SU-DHL-6 (cell line): ENCODE data around the gene NEB.

Experiments used
- H2AFZ ChIP-seq: fragments of 200-600 bp; sonication (generic); 2 replicates; pipeline ENCODE4 v1.6.1; 2014; ENCODE audit warnings: low read depth, mild to moderate bottlenecking, moderate library complexity, mixed read lengths, antibody characterized with exemption, low read length; ENCODE audit not compliant: severe bottlenecking
- H3F3A ChIP-seq: fragments of 200-600 bp; shearing (Covaris generic); 2 replicates; pipeline ENCODE4 v1.6.0; 2016; ENCODE audit warnings: antibody characterized with exemption, mild to moderate bottlenecking; ENCODE audit not compliant: insufficient read depth
- H3K27ac ChIP-seq: fragments of 200-600 bp; sonication (generic); 2 replicates; pipeline ENCODE4 v1.5.1; 2016; ENCODE audit warnings: low read depth, mild to moderate bottlenecking, low read length, moderate library complexity, mixed read lengths
- H3K27me3 ChIP-seq: fragments of 200-600 bp; sonication (generic), shearing (Covaris generic); 2 replicates; pipeline ENCODE4 v1.6.0; 2014; ENCODE audit warnings: mild to moderate bottlenecking, low read length
- H3K36me3 ChIP-seq: fragments of 200-600 bp; sonication (generic); 2 replicates; pipeline ENCODE4 v1.6.1; 2014; ENCODE audit warnings: mild to moderate bottlenecking, low read length, mixed read lengths
- H3K4me2 ChIP-seq: fragments of 300-600, 200-600 bp; shearing (Covaris generic), sonication (generic); 2 replicates; pipeline ENCODE4 v1.6.0; 2014; ENCODE audit warnings: low read length, low read depth, mild to moderate bottlenecking; ENCODE audit not compliant: poor library complexity, severe bottlenecking
- H3K4me3 ChIP-seq: fragments of 200-600 bp; sonication (generic); 2 replicates; pipeline ENCODE4 v1.5.1; 2014; ENCODE audit warnings: antibody characterized with exemption, low read length, mild to moderate bottlenecking, mixed read lengths; ENCODE audit not compliant: insufficient read depth, poor library complexity, severe bottlenecking
- H3K79me2 ChIP-seq: fragments of 200-600 bp; sonication (generic); 2 replicates; pipeline ENCODE4 v1.6.1; 2014; ENCODE audit warnings: mild to moderate bottlenecking, low read length, moderate library complexity; ENCODE audit not compliant: insufficient read depth
- H3K9ac ChIP-seq: fragments of 200-600 bp; sonication (generic); 2 replicates; pipeline ENCODE4 v1.7.0; 2014; ENCODE audit warnings: mild to moderate bottlenecking, low read length
- H3K9me2 ChIP-seq: fragments of 200-600 bp; sonication (generic); replicated peaks from 2 replicates; pipeline ENCODE4 v1.6.1; 2014; ENCODE audit warnings: low read length; ENCODE audit not compliant: insufficient read depth
- H3K9me3 ChIP-seq: fragments of 200-600 bp; sonication (generic); 2 replicates; pipeline ENCODE4 v1.6.1; 2014; ENCODE audit warnings: low read length, mixed read lengths; ENCODE audit not compliant: insufficient read depth
- H4K20me1 ChIP-seq: fragments of 200-600 bp; sonication (generic); 2 replicates; pipeline ENCODE4 v1.6.1; 2014; ENCODE audit warnings: low read depth, mild to moderate bottlenecking, antibody characterized with exemption, low read length, moderate library complexity, mixed read lengths
- EZH2phosphoT487 ChIP-seq: fragments of 200-600 bp; sonication (generic), shearing (Covaris generic); conservative IDR thresholded peaks from 2 replicates; pipeline ENCODE4 v1.6.1; 2018; ENCODE audit warnings: mild to moderate bottlenecking, antibody characterized with exemption, low read length, moderate library complexity, mixed read lengths
- TF ChIP-seq, protein P1 (sequence below): fragments of 200-600 bp; sonication (generic); IDR thresholded peaks from one replicate; pipeline ENCODE4 v1.5.1; 2017; ENCODE audit warnings: antibody characterized with exemption, mild to moderate bottlenecking, low read length, moderate library complexity; ENCODE audit not compliant: insufficient read depth, poor library complexity, severe bottlenecking

Gene NEB

GRCh38 chr2:151777935-151778334 is 43.7 kb upstream of the NEB start:
- peaks cover 8% of the 10 kb centered on the region; the same call in 1 of the 2 replicates for H3K36me3 ChIP-seq
- no peak overlapping the region for H3K27ac ChIP-seq
- H4K20me1 ChIP-seq: no peaks in the 10 kb centered on the region
- H3K9me2 ChIP-seq: no peaks in the 10 kb centered on the region
- H3K4me3 ChIP-seq: no peak overlapping the region
- TF ChIP-seq EZH2phosphoT487: no peak
- TF ChIP-seq, protein P1, sequence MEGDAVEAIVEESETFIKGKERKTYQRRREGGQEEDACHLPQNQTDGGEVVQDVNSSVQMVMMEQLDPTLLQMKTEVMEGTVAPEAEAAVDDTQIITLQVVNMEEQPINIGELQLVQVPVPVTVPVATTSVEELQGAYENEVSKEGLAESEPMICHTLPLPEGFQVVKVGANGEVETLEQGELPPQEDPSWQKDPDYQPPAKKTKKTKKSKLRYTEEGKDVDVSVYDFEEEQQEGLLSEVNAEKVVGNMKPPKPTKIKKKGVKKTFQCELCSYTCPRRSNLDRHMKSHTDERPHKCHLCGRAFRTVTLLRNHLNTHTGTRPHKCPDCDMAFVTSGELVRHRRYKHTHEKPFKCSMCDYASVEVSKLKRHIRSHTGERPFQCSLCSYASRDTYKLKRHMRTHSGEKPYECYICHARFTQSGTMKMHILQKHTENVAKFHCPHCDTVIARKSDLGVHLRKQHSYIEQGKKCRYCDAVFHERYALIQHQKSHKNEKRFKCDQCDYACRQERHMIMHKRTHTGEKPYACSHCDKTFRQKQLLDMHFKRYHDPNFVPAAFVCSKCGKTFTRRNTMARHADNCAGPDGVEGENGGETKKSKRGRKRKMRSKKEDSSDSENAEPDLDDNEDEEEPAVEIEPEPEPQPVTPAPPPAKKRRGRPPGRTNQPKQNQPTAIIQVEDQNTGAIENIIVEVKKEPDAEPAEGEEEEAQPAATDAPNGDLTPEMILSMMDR: no peak
- H3K9ac ChIP-seq: no peak overlapping the region
- H3K9me3 ChIP-seq: no peaks in the 10 kb centered on the region
- no peaks in the 10 kb centered on the region for H3K27me3 ChIP-seq
- H3F3A ChIP-seq: no peaks in the 10 kb centered on the region
- H3K79me2 ChIP-seq: no peaks in the 10 kb centered on the region
- no peak overlapping the region for H2AFZ ChIP-seq
- no peak overlapping the region for H3K4me2 ChIP-seq

DNA sequence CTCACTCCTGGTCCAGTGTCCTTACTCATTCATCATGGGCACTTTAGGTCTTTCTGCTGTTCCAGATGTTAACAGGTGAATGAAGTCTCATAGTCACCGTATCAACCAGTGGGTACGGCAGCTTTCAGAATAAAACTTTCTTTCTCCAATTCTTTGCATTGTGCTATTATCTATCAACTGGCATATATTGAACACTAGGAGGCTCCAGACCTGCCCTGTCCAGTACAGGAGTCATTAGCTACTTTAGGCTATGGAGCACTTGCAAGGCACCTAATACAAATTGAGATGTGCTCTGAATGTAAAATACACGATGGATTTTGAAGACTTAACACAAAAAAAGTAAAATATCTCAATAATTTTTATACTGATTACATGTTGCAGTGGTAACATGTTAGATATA is 43.2 kb upstream of the NEB start:
- no peaks in the 10 kb centered on the region for H3K9me2 ChIP-seq
- no peak for TF ChIP-seq EZH2phosphoT487
- TF ChIP-seq, protein P1: no peak
- no peak overlapping the region for H3K27ac ChIP-seq
- peaks cover 2% of the 10 kb centered on the region; the same call in 1 of the 2 replicates for H3F3A ChIP-seq
- H3K79me2 ChIP-seq: no peaks in the 10 kb centered on the region
- H3K36me3 ChIP-seq: 0 out of 2 replicates have a peak, but pooled peaks cover 8% of the 10 kb centered on the region
- no peak overlapping the region for H3K4me3 ChIP-seq
- H3K27me3 ChIP-seq: no peaks in the 10 kb centered on the region
- H3K4me2 ChIP-seq: no peak overlapping the region
- no peak overlapping the region for H2AFZ ChIP-seq
- no peak overlapping the region for H3K9ac ChIP-seq
- no peaks in the 10 kb centered on the region for H4K20me1 ChIP-seq
- no peaks in the 10 kb centered on the region for H3K9me3 ChIP-seq

- Histone ChIP-seq H3K36me3 (0 out of 2 replicates have a peak, but pooled peaks cover 8% of the 10 kb centered on the region), H2AFZ (no peak overlapping the region), H3K27me3 (no peaks in the 10 kb centered on the region), H3K9ac (no peak overlapping the region), H3K9me2 (no peaks in the 10 kb centered on the region), H3K4me2 (no peak overlapping the region), H4K20me1 (no peaks in the 10 kb centered on the region), H3K27ac (no peak overlapping the region), H3K79me2 (no peaks in the 10 kb centered on the region), H3F3A (peaks cover 7% of the 10 kb centered on the region; the same call in 1 of the 2 replicates), H3K4me3 (no peak overlapping the region), H3K9me3 (no peaks in the 10 kb centered on the region)
- TF ChIP-seq, protein P1: no peak
- TF ChIP-seq EZH2phosphoT487: no peak
These were observed 42.1 kb upstream of the NEB start for GRCh38 chr2:151776367-151776766.
